ENCODE results near the gene ZNF385B. TPM values are rescaled to one million over a fixed set of nuclear protein-coding genes. Genes with fewer than 3 reads are reported as not detected.

Gene ZNF385B
- total RNA-seq, 4 donors from 2014 or later, result 0.89 to 3.6 (median 1.8) TPM

GRCh38 chr2:179429597-179429996, 431.8 kb downstream of the ZNF385B start:
- Histone ChIP-seq H3K27ac (no peak overlapping the region), H3K4me1 (no peaks in the 10 kb centered on the region), H3K36me3 (no peaks in the 10 kb centered on the region), H3K9me3 (no peaks in the 10 kb centered on the region), H3K27me3 (no peaks in the 10 kb centered on the region), H3K4me3 (no peak overlapping the region)
- TF ChIP-seq POLR2A (IDR thresholded peaks at IDR 0.05) (no peak), EP300 (IDR thresholded peaks at IDR 0.05) (no peak), CTCF (IDR thresholded peaks at IDR 0.05) (no peak), POLR2AphosphoS5 (IDR thresholded peaks at IDR 0.05) (no peak)
- 95% methylated on average over 2 of the region's 2 CpGs for WGBS
- DNase-seq (ENCODE audit: low spot score in 2 of 2), result no peak

- TF ChIP-seq CTCF (IDR thresholded peaks at IDR 0.05) (no peak), POLR2A (IDR thresholded peaks at IDR 0.05) (no peak), POLR2AphosphoS5 (IDR thresholded peaks at IDR 0.05) (no peak), EP300 (IDR thresholded peaks at IDR 0.05) (no peak)
- 45% methylated on average over 11 of the region's 11 CpGs for WGBS
- no peak overlapping the region for H3K4me3 ChIP-seq
Measured at GRCh38 chr2:179429060-179429471, 432.3 kb downstream of the ZNF385B start.

GRCh38 chr2:179428649-179429048, 432.8 kb downstream of the ZNF385B start:
- Histone ChIP-seq H3K4me1 (no peaks in the 10 kb centered on the region), H3K27me3 (no peaks in the 10 kb centered on the region), H3K4me3 (no peak overlapping the region), H3K9me3 (no peaks in the 10 kb centered on the region), H3K36me3 (no peaks in the 10 kb centered on the region), H3K27ac (no peak overlapping the region)
- WGBS, result 11% methylated on average over 7 of the region's 7 CpGs
- no peak for TF ChIP-seq POLR2A (IDR thresholded peaks at IDR 0.05)
- DNase-seq (ENCODE audit: low spot score in 2 of 2), result no peak

More at GRCh38 chr2:179429060-179429471, 432.3 kb downstream of the ZNF385B start:
- Histone ChIP-seq H3K27me3 (no peaks in the 10 kb centered on the region), H3K36me3 (no peaks in the 10 kb centered on the region), H3K4me1 (no peaks in the 10 kb centered on the region), H3K9me3 (no peaks in the 10 kb centered on the region), H3K27ac (no peak overlapping the region)
- DNase-seq (ENCODE audit: low spot score in 2 of 2), result no peak

GRCh38 chr2:179427065-179427464, 434.3 kb downstream of the ZNF385B start:
- no peak overlapping the region for H3K4me3 ChIP-seq
- 100% methylated on average over 2 of the region's 2 CpGs for WGBS
- no peak for DNase-seq (ENCODE audit: low spot score in 2 of 2)
- no peak overlapping the region for H3K27ac ChIP-seq
- H3K36me3 ChIP-seq, result no peaks in the 10 kb centered on the region
- H3K4me1 ChIP-seq, result no peaks in the 10 kb centered on the region
- TF ChIP-seq CTCF (IDR thresholded peaks at IDR 0.05) (no peak), POLR2AphosphoS5 (IDR thresholded peaks at IDR 0.05) (no peak), POLR2A (IDR thresholded peaks at IDR 0.05) (no peak), EP300 (IDR thresholded peaks at IDR 0.05) (no peak)
- H3K9me3 ChIP-seq, result no peaks in the 10 kb centered on the region
- no peaks in the 10 kb centered on the region for H3K27me3 ChIP-seq

- Histone ChIP-seq H3K36me3 (no peaks in the 10 kb centered on the region), H3K9me3 (no peaks in the 10 kb centered on the region), H3K27ac (no peak overlapping the region), H3K4me3 (no peak overlapping the region), H3K4me1 (no peaks in the 10 kb centered on the region), H3K27me3 (no peaks in the 10 kb centered on the region)
- WGBS, result 97% methylated on average over 3 of the region's 3 CpGs
- no peak for DNase-seq (ENCODE audit: low spot score in 2 of 2)
- TF ChIP-seq POLR2A (IDR thresholded peaks at IDR 0.05) (no peak), EP300 (IDR thresholded peaks at IDR 0.05) (no peak), CTCF (IDR thresholded peaks at IDR 0.05) (no peak), POLR2AphosphoS5 (IDR thresholded peaks at IDR 0.05) (no peak)
Measured at GRCh38 chr2:179424571-179424970, 436.8 kb downstream of the ZNF385B start.

- H3K4me3 ChIP-seq, result no peak overlapping the region
- H3K4me1 ChIP-seq, result no peaks in the 10 kb centered on the region
- H3K9me3 ChIP-seq, result no peaks in the 10 kb centered on the region
- H3K27ac ChIP-seq, result no peak overlapping the region
- TF ChIP-seq EP300 (IDR thresholded peaks at IDR 0.05) (no peak), CTCF (IDR thresholded peaks at IDR 0.05) (peak; percentile 16 to 54), POLR2A (IDR thresholded peaks at IDR 0.05) (no peak)
- H3K36me3 ChIP-seq, result no peaks in the 10 kb centered on the region
- peak; percentile 77 to 82 for DNase-seq (ENCODE audit: low spot score in 2 of 2)
- H3K27me3 ChIP-seq, result no peaks in the 10 kb centered on the region
- 4% methylated on average over 5 of the region's 5 CpGs for WGBS
Measured at GRCh38 chr2:179422037-179422643, 439.3 kb downstream of the ZNF385B start.
